Astrocyte (in vitro differentiated cells and primary cell): ENCODE results near the gene MRPL42.
"Not testable (repeated sequence)": the region's sequence is repeated elsewhere in the genome, so short reads cannot be mapped to it uniquely, and the experiment has no call there.

Source experiments
- CTCF ChIP-seq: IDR thresholded peaks from 2 replicates; pipeline ENCODE4 v1.5.1; 2011; ENCODE audit warnings: low read depth, mild to moderate bottlenecking, inconsistent platforms, low read length, moderate library complexity; ENCODE audit not compliant: insufficient read depth
- EZH2 ChIP-seq: IDR thresholded peaks from 2 replicates; pipeline ENCODE4 v1.6.1; 2012; ENCODE audit warnings: mild to moderate bottlenecking, low read length, inconsistent platforms; ENCODE audit not compliant: insufficient read depth

- not testable (repeated sequence) for TF ChIP-seq CTCF, EZH2
These were observed 25.5 kb downstream of the MRPL42 start for GRCh38 chr12:93492808-93493207.
